Common myeloid progenitor, CD34-positive (primary cell): ENCODE results near the gene TADA1.
A peak's percentile ranks its signal among the peaks of the same experiment; 100 is the strongest.

ENCODE experiments used
- CTCF ChIA-PET: fragments of 350-600 bp; sonication (Branson Sonifier 250); formaldehyde crosslinking; loops from one replicate; lab custom pipeline; 2021; ENCODE audit warnings: antibody characterized with exemption; lab: Charles Lee
- POLR2A ChIA-PET: fragments of 350-600 bp; sonication (Branson Sonifier 250); formaldehyde crosslinking; loops from one replicate; lab custom pipeline; 2021; ENCODE audit warnings: antibody characterized with exemption; lab: Charles Lee
- DNase-seq, 3 donors: peaks; one replicate each; pipeline versions ENCODE4 v3.0.0 to v3.0.0-alpha.2; 2013
- H3K27ac ChIP-seq, 2 experiments: 1 replicate in 1 of 2; 2 replicates in 1 of 2; pipeline ENCODE4 v1.7.0; 2013; ENCODE audit warnings: inconsistent platforms in 2 of 2, low read length in 2 of 2, mild to moderate bottlenecking in 2 of 2, low read depth in 1 of 2, moderate library complexity in 1 of 2; ENCODE audit not compliant: severe bottlenecking in 2 of 2, insufficient read depth in 1 of 2, poor library complexity in 1 of 2
- H3K27me3 ChIP-seq, 5 experiments: replicated peaks in 2 of 5; 1 replicate in 3 of 5; 2 replicates in 2 of 5; pipeline versions ENCODE4 v1.6.1 to v1.7.0; 2013; ENCODE audit warnings: low read length in 4 of 5, mild to moderate bottlenecking in 2 of 5, moderate library complexity in 2 of 5, inconsistent platforms in 1 of 5; ENCODE audit not compliant: insufficient read depth in 5 of 5, control insufficient read depth in 4 of 5
- H3K36me3 ChIP-seq, 4 experiments: 1 replicate in 2 of 4; 2 replicates in 2 of 4; pipeline versions ENCODE4 v1.6.1 to v1.7.0; 2013; ENCODE audit warnings: low read length in 3 of 4, control low read depth in 1 of 4, mild to moderate bottlenecking in 1 of 4; ENCODE audit not compliant: control insufficient read depth in 4 of 4, insufficient read depth in 4 of 4
- H3K4me1 ChIP-seq, 4 experiments: 1 replicate in 3 of 4; 2 replicates in 1 of 4; pipeline versions ENCODE4 v1.6.1 to v1.7.1; 2013; ENCODE audit warnings: low read length in 3 of 4, mild to moderate bottlenecking in 3 of 4, control low read depth in 1 of 4, inconsistent platforms in 1 of 4, moderate library complexity in 1 of 4; ENCODE audit not compliant: control insufficient read depth in 4 of 4, insufficient read depth in 4 of 4; ENCODE audit errors: control extremely low read depth in 1 of 4
- H3K4me3 ChIP-seq, 7 experiments: 1 replicate in 4 of 7; 2 replicates in 3 of 7; pipeline versions ENCODE4 v1.5.1 to v1.7.0; 2013; ENCODE audit warnings: mild to moderate bottlenecking in 7 of 7, low read length in 6 of 7, moderate library complexity in 6 of 7, inconsistent platforms in 2 of 7, low read depth in 2 of 7, control low read depth in 1 of 7; ENCODE audit not compliant: insufficient read depth in 4 of 7, control insufficient read depth in 1 of 7; ENCODE audit errors: extremely low read depth in 1 of 7
- H3K9me3 ChIP-seq, 5 experiments: 1 replicate in 4 of 5; 2 replicates in 1 of 5; pipeline versions ENCODE4 v1.6.1 to v1.7.1; 2013; ENCODE audit warnings: low read length in 4 of 5, mild to moderate bottlenecking in 2 of 5, inconsistent platforms in 1 of 5, low read depth in 1 of 5, moderate library complexity in 1 of 5; ENCODE audit not compliant: control insufficient read depth in 4 of 5, insufficient read depth in 2 of 5; ENCODE audit errors: control extremely low read depth in 1 of 5
- WGBS: methylation state at CpG from one replicate; pipeline ENCODE4 v1.1.5; 2013; ENCODE audit not compliant: insufficient coverage; 5-methylcytosine and 5-hydroxymethylcytosine counted together

The TADA1 gene

DNA sequence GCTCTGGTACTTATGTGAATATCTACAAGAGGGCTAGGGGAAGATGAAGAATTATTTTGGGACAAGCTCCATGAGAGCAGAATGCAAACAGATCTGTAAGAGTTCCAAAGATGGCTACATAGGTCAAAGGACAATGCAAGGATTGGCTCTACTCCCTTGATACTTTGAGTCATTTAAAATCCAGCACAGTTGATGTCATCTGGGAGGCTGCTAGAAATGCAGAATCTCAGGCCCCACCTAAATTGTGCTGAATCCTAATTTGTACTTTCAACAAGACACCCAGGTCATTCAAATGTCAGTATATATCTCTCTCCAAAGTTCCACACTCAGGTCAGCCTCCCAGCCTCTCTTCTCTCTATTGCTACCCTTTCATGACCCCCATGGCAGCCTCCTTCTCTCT, 23.7 kb upstream of the TADA1 start:
- no peaks in the 10 kb centered on the region for H3K27me3 ChIP-seq
- no peak overlapping the region for H3K4me3 ChIP-seq
- DNase-seq = no peak
- H3K27ac ChIP-seq = no peak overlapping the region
- H3K36me3 ChIP-seq = no peaks in the 10 kb centered on the region
- POLR2A ChIA-PET = no interaction called here
- peaks cover 0 to 11% (median 7%) of the 10 kb centered on the region in 5 experiments for H3K9me3 ChIP-seq
- peaks cover 1 to 24% (median 13%) of the 10 kb centered on the region in 4 experiments for H3K4me1 ChIP-seq
- CTCF ChIA-PET = interaction anchor here (1.1 to 24.8 kb wide), 5 partner anchors 11 to 158 kb away, joined by 3 to 666 read pairs (median 5); no protein-coding TSS in a partner anchor

DNA sequence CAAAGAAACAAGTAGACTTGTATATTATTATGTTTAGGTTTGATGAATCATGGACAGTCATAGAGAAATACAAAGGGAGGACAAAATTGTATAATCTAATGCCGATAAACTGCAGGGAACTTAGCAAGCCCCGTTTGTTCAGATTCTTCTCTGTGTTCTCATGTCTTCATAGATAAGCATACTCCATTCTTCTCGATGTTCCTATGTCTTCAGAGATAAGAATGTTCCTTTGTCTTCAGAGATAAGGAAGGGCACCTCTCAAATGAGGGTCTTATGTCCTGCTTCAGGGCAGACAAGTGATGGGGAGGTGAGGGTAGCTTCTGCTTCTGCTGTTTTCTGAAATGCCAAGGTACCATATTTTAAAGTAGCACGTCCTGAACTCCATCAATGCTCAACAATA, 19.7 kb upstream of the TADA1 start:
- 94% methylated on average over 2 of the region's 4 CpGs for WGBS

DNA sequence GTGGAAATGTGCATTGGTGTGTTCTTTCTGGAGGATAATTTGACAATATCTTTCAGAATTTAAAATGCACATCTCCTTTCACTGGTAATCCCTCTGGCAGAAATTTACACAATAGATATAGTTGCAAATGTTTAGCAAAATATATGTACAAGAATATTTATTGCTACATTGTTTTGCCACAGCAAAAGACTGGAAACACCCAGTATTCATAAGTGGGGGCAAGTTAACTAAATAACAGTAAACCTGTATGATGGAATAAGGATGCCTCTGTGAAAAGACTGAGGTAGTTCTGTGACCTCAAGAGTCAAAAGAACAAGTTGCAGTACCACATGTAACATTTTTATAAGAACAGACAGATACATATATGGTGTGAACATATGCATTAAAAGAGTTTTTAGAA, 13.7 kb upstream of the TADA1 start:
- ChIA-PET POLR2A (no interaction called here), CTCF (no interaction called here)

More for the DNA sequence above, 19.7 kb upstream of the TADA1 start:
- DNase-seq = no peak
- Histone ChIP-seq H3K4me3 (no peak overlapping the region), H3K36me3 (no peaks in the 10 kb centered on the region), H3K4me1 (peaks cover 0 to under 1% (median 0%) of the 10 kb centered on the region in 4 experiments), H3K9me3 (peaks cover 0 to 11% (median 7%) of the 10 kb centered on the region in 5 experiments), H3K27me3 (no peaks in the 10 kb centered on the region), H3K27ac (no peak overlapping the region)
- ChIA-PET CTCF (interaction anchor here (1.0 to 1.9 kb wide), 2 partner anchors 10 to 15 kb away, joined by 5 to 6 read pairs; no protein-coding TSS in a partner anchor), POLR2A (no interaction called here)

DNA sequence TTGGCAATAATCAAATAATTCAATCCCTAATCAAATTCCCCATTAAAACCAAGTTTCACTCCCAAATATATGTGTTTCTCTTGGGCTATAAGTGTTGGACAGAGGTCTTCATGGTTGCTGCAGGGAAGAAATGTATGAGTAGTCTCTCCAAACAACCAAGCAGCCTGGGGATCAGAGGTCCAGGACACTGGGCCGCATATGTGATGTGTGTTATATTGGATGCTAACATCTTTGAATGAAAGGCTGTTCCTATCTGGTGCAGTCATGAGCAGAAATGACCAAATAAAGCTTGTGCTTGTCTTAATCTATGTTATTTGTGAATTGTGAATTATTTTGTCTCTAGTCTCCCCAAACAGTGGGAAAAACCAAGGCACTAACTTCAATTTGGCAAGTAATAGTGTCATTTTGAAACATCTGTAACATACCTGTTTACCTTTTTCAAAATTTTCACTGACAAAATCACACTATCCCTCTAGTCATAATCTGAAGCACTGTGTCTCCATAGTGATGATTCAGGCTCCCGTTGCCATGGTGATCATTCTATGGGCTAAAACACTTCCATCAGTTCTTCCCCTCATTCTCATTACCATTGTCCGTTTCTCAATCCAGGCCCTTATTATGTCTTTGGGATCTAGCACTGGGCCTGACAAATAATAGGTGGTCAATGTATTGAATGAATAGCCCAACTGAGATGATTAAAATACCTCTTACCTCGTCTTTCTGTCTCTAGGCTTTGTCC, 12.5 kb upstream of the TADA1 start:
- POLR2A ChIA-PET = no interaction called here
- CTCF ChIA-PET = interaction anchor here (0.6 to 13.2 kb wide), 4 partner anchors 40 to 172 kb away, joined by 3 to 172 read pairs (median 4); no protein-coding TSS in a partner anchor
- H3K36me3 ChIP-seq = no peaks in the 10 kb centered on the region
- peaks cover 0 to 17% (median 14%) of the 10 kb centered on the region in 4 experiments for H3K4me1 ChIP-seq
- 95% methylated on average over 2 of the region's 4 CpGs for WGBS
- H3K27me3 ChIP-seq = peaks cover 0 to 6% (median 0%) of the 10 kb centered on the region in 5 experiments
- H3K9me3 ChIP-seq = no peaks in the 10 kb centered on the region
- H3K4me3 ChIP-seq = no peak overlapping the region
- H3K27ac ChIP-seq = no peak overlapping the region
- no peak for DNase-seq

More for the DNA sequence above, 13.7 kb upstream of the TADA1 start:
- no peak for DNase-seq
- H3K27me3 ChIP-seq = no peaks in the 10 kb centered on the region
- H3K27ac ChIP-seq = no peak overlapping the region
- H3K4me3 ChIP-seq = no peak overlapping the region
- peaks cover 0 to 7% (median 5%) of the 10 kb centered on the region in 4 experiments for H3K4me1 ChIP-seq
- no peaks in the 10 kb centered on the region for H3K9me3 ChIP-seq
- no peaks in the 10 kb centered on the region for H3K36me3 ChIP-seq

DNA sequence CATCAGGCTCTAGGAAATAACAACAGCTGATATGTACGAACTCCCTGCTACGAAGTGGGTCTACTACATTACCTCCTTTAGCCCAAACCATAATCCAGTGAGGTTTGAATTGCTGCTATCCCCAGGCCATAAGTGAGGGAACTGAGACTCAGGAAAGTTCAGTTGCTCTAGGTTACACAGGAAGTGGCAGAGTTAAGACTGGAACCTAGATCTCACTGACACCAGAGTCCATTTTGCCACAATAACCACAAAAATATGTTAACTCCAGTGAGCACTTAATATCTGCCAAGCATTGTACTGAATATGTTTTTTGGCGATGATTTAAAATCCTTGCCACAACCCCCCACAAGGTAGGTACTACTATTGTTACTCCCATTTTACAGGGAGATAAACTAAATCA, 8.9 kb upstream of the TADA1 start:
- Histone ChIP-seq H3K36me3 (no peaks in the 10 kb centered on the region), H3K4me3 (no peak overlapping the region), H3K4me1 (peaks cover 0 to 17% (median 14%) of the 10 kb centered on the region in 4 experiments), H3K27me3 (peaks cover 0 to 6% (median 0%) of the 10 kb centered on the region in 5 experiments), H3K9me3 (no peaks in the 10 kb centered on the region), H3K27ac (no peak overlapping the region)
- ChIA-PET POLR2A (no interaction called here), CTCF (interaction anchor here (0.6 to 13.2 kb wide), 8 partner anchors 17 to 182 kb away, joined by 3 to 172 read pairs (median 6); no protein-coding TSS in a partner anchor)
- peak in 2 of 3 donors; percentile 46 to 51 for DNase-seq
- no CpG with 5 or more reads among the region's 3 CpGs for WGBS

DNA sequence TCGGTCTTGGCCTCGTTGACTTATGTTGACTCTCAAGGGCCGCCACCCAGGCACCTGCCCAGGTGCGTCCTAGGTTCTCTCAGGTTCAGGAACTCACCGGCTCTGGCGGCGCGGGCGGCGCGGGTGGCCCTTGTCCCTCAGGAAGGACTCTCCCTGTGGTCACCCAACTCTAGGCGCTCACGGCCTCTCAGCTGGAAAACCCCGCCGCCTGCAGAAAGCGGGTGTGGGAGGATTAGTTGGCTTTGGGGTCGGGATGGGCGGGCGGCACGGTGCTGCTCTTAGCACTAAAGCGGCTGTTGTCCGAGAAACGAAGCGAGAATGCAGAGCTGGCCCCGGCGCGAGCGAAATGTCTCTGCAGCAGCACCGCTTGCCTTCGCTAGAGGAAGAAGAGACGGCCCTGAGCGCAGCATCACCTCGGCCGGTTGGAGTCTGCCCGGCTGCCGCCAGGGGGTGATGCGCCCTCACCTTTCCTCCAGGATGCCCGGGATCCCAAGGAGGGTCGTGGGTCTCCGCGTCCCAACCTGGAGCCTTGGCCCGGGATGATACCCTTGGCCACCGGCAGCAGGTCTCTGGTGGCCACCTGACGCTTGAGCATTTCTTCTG, 8.1 kb upstream of the TADA1 start:
- peak; percentile 52 to 66 (median 63) for DNase-seq
- H3K27me3 ChIP-seq = peaks cover 0 to 6% (median 0%) of the 10 kb centered on the region in 5 experiments
- no peaks in the 10 kb centered on the region for H3K9me3 ChIP-seq
- CTCF ChIA-PET = interaction anchor here (0.9 to 13.2 kb wide), 9 partner anchors 18 to 183 kb away, joined by 3 to 172 read pairs (median 5); no protein-coding TSS in a partner anchor
- H3K36me3 ChIP-seq = no peaks in the 10 kb centered on the region
- peaks cover 0 to 17% (median 14%) of the 10 kb centered on the region in 4 experiments for H3K4me1 ChIP-seq
- WGBS = 28% methylated on average over 22 of the region's 44 CpGs
- POLR2A ChIA-PET = no interaction called here
- H3K4me3 ChIP-seq = peak overlapping the region in 3 of 7 experiments; percentile 45 to 70 (median 57)
- no peak overlapping the region for H3K27ac ChIP-seq
